ENCODE results near the gene DNAH1. TPM values are rescaled to one million over a fixed set of nuclear protein-coding genes. Genes with fewer than 3 reads are reported as not detected.

DNAH1 gene
- total and polyA plus RNA-seq, 2 of the 13 experiments (the other 11 are each of a cell fraction or from before 2014, with no cell fraction given) = 0.64 to 3.5 TPM

GRCh38 chr3:52302426-52303145 is 13.5 kb upstream of the DNAH1 start:
- no peak overlapping the region for H3K4me3 ChIP-seq (replicated peaks in 1 of 3; ENCODE audit: insufficient read depth in 1 of 3, low read depth in 2 of 3, low read length in 3 of 3)
- no peak overlapping the region for H3K4me2 ChIP-seq (ENCODE audit: low read depth, low read length)
- DNase-seq (ENCODE audit: low spot score) (no peak), ATAC-seq (no peak), FAIRE-seq (no peak)
- H2AFZ ChIP-seq (ENCODE audit: low read length) = no peak overlapping the region
- no peak overlapping the region for H3K9ac ChIP-seq (ENCODE audit: insufficient read depth, low read depth, low read length)
- H4K20me1 ChIP-seq (ENCODE audit: insufficient read depth, low read length) = no peaks in the 10 kb centered on the region
- no peaks in the 10 kb centered on the region for H3K27me3 ChIP-seq (ENCODE audit: control insufficient read depth in 1 of 2, insufficient read depth in 2 of 2, low read length in 2 of 2)
- intact Hi-C loops (cut with micrococcal nuclease; ENCODE audit: unreplicated experiment) = no loop called here
- no peaks in the 10 kb centered on the region for H3K9me3 ChIP-seq (ENCODE audit: low read length)
- H3K4me1 ChIP-seq (ENCODE audit: insufficient read depth, low read length) = peaks cover 72% of the 10 kb centered on the region
- 79% methylated on average over 10 of the region's 12 CpGs for WGBS (ENCODE audit: low lambda C conversion rate)
- ChIA-PET CTCF (ENCODE audit: low intra/inter-chr PET ratio, low total read pairs) (no interaction called here), POLR2A (no interaction called here)
- no peaks in the 10 kb centered on the region for H3K79me2 ChIP-seq (ENCODE audit: insufficient read depth, low read length)
- H3K36me3 ChIP-seq (replicated peaks in 1 of 2; ENCODE audit: control insufficient read depth in 1 of 2, insufficient read depth in 2 of 2, low read length in 2 of 2) = no peaks in the 10 kb centered on the region
- no peak overlapping the region for H3K27ac ChIP-seq (ENCODE audit: extremely low read length, insufficient read depth, low read length)
- no peak for TF ChIP-seq FOXA3 (CRISPR knock-in tag; IDR thresholded peaks at IDR 0.05)
- TF ChIP-seq PPARG (CRISPR knock-in tag; conservative IDR thresholded peaks at IDR 0.05) = no peak
- TF ChIP-seq ZNF33B (CRISPR knock-in tag; IDR thresholded peaks at IDR 0.05) = no peak
- no peak for TF ChIP-seq HNRNPK (IDR thresholded peaks at IDR 0.05; ENCODE audit: low read depth, low read length, poor library complexity, severe bottlenecking)
- no peak for TF ChIP-seq HOXA3 (CRISPR knock-in tag; IDR thresholded peaks at IDR 0.05)
- no peak for TF ChIP-seq PHF20 (CRISPR knock-in tag; IDR thresholded peaks at IDR 0.05)
- TF ChIP-seq EHMT2 (IDR thresholded peaks at IDR 0.05; ENCODE audit: borderline replicate concordance, low read depth, low read length) = no peak
- no peak for TF ChIP-seq FOXM1 (CRISPR knock-in tag; IDR thresholded peaks at IDR 0.05)
- no peak for TF ChIP-seq ZNF816 (CRISPR knock-in tag; IDR thresholded peaks at IDR 0.05; ENCODE audit: borderline replicate concordance)
- no peak for TF ChIP-seq ZNF224 (CRISPR knock-in tag; IDR thresholded peaks at IDR 0.05)
- in situ Hi-C loops (cut with HindIII; ENCODE audit: extremely low pct_ligation_motif_present, low pct_unique_long_range_greater_than_20kb) = no loop called here
- no TSS peak for BruUV-seq (replicated peaks)

- in situ Hi-C loops (cut with HindIII; ENCODE audit: extremely low pct_ligation_motif_present, low pct_unique_long_range_greater_than_20kb) (no loop called here), intact Hi-C loops (cut with micrococcal nuclease; ENCODE audit: unreplicated experiment) (no loop called here)
- Histone ChIP-seq H3K27ac (ENCODE audit: extremely low read length, insufficient read depth, low read length) (no peak overlapping the region), H3K4me2 (ENCODE audit: low read depth, low read length) (no peak overlapping the region), H3K4me1 (ENCODE audit: insufficient read depth, low read length) (peaks cover 72% of the 10 kb centered on the region), H3K36me3 (replicated peaks in 1 of 2; ENCODE audit: control insufficient read depth in 1 of 2, insufficient read depth in 2 of 2, low read length in 2 of 2) (no peaks in the 10 kb centered on the region), H3K9ac (ENCODE audit: insufficient read depth, low read depth, low read length) (no peak overlapping the region), H3K4me3 (replicated peaks in 1 of 3; ENCODE audit: insufficient read depth in 1 of 3, low read depth in 2 of 3, low read length in 3 of 3) (no peak overlapping the region), H3K27me3 (ENCODE audit: control insufficient read depth in 1 of 2, insufficient read depth in 2 of 2, low read length in 2 of 2) (no peaks in the 10 kb centered on the region), H3K9me3 (ENCODE audit: low read length) (no peaks in the 10 kb centered on the region), H3K79me2 (ENCODE audit: insufficient read depth, low read length) (no peaks in the 10 kb centered on the region), H2AFZ (ENCODE audit: low read length) (no peak overlapping the region), H4K20me1 (ENCODE audit: insufficient read depth, low read length) (no peaks in the 10 kb centered on the region; the same call in 1 of the 2 replicates)
- DNase-seq (ENCODE audit: low spot score) (no peak), FAIRE-seq (no peak), ATAC-seq (no peak)
- CTCF ChIA-PET (ENCODE audit: low intra/inter-chr PET ratio, low total read pairs) = no interaction called here
- 86% methylated on average over 2 of the region's 2 CpGs for WGBS (ENCODE audit: low lambda C conversion rate)
- TF ChIP-seq ZC3H4 (CRISPR knock-in tag; IDR thresholded peaks at IDR 0.05; ENCODE audit: borderline replicate concordance) (no peak), ARHGAP35 (CRISPR knock-in tag; IDR thresholded peaks at IDR 0.05; ENCODE audit: borderline replicate concordance) (no peak), CCAR2 (optimal IDR thresholded peaks at IDR 0.05; ENCODE audit: low read depth, low read length) (no peak), ZNF234 (CRISPR knock-in tag; conservative IDR thresholded peaks at IDR 0.05) (no peak), ZNF274 (CRISPR knock-in tag; IDR thresholded peaks at IDR 0.05) (no peak), ZNF580 (CRISPR knock-in tag; IDR thresholded peaks at IDR 0.05; ENCODE audit: borderline replicate concordance, low read depth) (no peak), RCOR2 (CRISPR knock-in tag; IDR thresholded peaks at IDR 0.05) (no peak), NFATC3 (CRISPR knock-in tag; IDR thresholded peaks at IDR 0.05) (no peak), CBX5 (CRISPR knock-in tag; IDR thresholded peaks at IDR 0.05; ENCODE audit: borderline replicate concordance) (no peak)
- BruUV-seq (replicated peaks) = no TSS peak
- POLR2A ChIA-PET = no interaction called here
Observed at GRCh38 chr3:52303811-52304210, 12.3 kb upstream of the DNAH1 start.
